ENCODE results near the gene CCDC196.

DNA sequence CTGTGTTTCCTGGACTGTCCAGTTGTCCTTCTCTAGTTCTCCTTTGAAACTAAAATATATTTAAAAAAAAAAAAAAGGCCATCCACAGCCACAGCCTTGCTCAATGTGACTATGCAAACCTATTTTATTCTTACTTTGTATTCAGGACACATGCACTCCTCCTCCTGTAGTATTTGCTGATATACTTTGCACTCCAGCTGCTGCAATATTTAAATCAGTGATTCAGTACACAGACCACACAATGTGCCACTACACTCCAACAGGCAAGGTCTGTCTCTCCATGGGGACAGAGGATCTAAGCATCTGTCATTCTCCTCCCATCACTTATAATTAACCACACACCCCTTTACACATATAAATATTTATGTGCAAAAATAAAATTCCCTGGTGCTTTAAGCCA lies 40.2 kb upstream of the CCDC196 start:
- TF ChIP-seq EZH2 (IDR thresholded peaks at IDR 0.05; ENCODE audit: low read length) = no peak
- TF ChIP-seq CTCF (optimal IDR thresholded peaks at IDR 0.05 in 1 of 3, IDR thresholded peaks at IDR 0.05 in 1 of 3, conservative IDR thresholded peaks at IDR 0.05 in 1 of 3; ENCODE audit: extremely low read depth in 1 of 3, insufficient read depth in 2 of 3, low read length in 3 of 3) = no peak

Measured in keratinocyte (primary cell).